DMS153 treated with DMSO at 0.1 percent for 48 hours (cell line): Measurements from ENCODE around the gene TPK1.

Source experiments
- DNase-seq: peaks from one replicate; lab custom pipeline; 2025; ENCODE audit not compliant: unreplicated experiment; lab: John Stamatoyannopoulos, UW

Gene TPK1

GRCh38 chr7:144534196-144534595 is 301.7 kb downstream of the TPK1 start:
- DNase-seq, result no peak

DNA sequence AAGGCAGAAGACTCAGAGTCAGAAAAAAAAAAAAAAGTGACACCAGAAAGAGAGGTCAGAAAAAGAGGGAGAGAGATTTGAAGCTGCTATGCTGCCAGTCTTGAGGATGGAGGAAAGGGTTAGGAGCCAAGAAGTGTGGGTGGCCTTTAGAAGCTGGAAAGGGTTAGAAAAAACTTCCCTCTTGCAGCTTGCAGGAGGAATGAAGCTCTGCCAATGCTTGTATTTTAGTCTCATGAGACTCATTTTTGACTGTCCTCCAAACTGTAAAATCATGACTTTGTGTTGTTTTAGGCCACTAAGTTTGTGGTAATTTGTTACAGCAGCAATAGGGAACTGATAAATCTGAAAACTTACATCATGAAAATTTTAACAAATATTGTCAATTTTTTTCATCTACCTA is 304.7 kb downstream of the TPK1 start:
- DNase-seq, result no peak

DNA sequence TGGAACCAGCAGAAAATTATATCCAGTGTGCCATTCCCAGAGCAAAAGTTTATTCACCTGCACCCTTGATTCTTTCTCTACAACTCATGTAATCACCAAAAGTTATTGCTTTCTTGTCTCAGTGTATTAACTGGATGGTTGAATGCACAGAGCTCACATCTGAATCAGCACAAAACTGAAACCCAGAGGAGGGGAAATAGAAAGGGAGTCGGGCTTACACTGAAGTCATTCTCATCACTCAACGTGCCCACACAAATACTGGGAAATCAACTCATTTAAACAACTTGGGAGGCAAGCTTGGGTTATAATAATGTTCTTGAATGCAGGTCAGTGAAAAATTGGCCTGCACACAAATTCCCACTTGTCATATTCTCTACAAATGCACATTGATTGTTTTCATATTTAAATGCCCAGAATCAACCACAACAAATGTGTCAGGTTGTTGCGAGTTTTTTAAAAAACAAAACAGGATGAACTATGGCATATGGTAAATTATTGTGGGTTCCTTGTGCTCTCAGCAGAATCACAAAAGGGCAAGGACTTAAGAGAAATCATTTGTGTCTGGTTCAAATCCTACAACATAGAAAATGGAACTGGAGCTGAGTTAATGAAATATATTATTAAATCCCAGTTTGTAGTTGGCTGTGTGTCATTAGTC is 306.5 kb downstream of the TPK1 start:
- no peak for DNase-seq

GRCh38 chr7:144528536-144529045 is 307.3 kb downstream of the TPK1 start:
- DNase-seq, result no peak

DNA sequence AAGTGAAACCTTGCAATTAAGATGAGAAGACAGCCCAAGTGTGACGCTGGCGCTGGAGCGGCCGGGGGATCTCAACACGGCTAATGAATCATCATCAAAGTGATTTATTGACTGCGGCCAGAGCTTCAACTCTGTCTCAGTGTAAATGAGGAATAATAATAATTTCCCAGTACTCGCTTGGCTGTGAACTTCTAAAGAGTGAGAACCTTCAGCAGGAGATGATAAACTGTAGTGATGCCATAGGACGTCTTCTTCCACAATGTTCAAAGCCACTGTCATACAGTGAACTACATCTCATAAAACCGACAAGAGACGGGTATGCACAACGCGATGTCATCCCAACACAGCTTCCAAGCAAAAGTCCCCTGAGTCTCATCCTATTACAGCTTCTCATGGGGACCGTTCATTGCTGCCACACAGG is 308.8 kb downstream of the TPK1 start:
- no peak for DNase-seq

DNA sequence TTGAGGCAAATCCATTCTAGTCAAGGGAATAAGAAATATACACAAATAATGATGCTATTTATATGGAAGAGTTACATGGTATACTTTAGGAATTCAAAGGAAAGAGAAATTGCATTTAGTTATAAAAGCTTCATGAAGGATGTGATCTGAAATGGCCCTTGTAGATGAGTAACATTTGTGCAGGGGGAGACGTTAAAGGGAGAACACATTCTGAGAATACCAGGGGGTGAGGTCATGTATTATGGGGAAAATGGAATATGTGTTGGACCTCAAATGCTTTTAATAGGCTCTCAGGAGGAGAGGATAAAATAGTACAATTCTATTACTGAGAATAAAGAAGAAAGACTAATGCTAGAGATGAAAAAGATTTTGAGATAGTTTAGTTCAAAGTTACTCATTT is 309.9 kb downstream of the TPK1 start:
- DNase-seq, result no peak

GRCh38 chr7:144524271-144524670 is 311.6 kb downstream of the TPK1 start:
- DNase-seq, result no peak

GRCh38 chr7:144523621-144524020 is 312.2 kb downstream of the TPK1 start:
- no peak for DNase-seq

GRCh38 chr7:144519925-144520324 is 315.9 kb downstream of the TPK1 start:
- DNase-seq, result no peak

DNA sequence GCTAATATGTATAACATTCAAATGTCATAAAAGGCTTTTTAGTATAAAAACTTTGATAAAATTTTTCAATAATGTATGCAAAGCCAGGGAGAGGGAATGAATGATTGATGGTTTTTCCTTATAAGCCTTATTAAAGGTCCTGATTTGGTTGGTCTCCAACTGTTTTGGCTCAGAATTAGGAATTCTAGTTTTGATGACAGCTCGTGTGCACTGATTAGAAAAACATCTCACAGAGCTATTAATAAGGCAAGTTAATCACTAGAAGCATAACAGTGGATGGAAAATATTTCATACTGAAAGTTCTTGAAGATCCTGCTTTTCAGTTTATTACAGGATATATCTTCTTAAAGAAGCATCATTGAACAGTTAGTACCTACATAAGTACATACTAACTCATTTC is 317.5 kb downstream of the TPK1 start:
- DNase-seq, result no peak

- no peak for DNase-seq
Observed at GRCh38 chr7:144517749-144518148, 318.1 kb downstream of the TPK1 start.

DNA sequence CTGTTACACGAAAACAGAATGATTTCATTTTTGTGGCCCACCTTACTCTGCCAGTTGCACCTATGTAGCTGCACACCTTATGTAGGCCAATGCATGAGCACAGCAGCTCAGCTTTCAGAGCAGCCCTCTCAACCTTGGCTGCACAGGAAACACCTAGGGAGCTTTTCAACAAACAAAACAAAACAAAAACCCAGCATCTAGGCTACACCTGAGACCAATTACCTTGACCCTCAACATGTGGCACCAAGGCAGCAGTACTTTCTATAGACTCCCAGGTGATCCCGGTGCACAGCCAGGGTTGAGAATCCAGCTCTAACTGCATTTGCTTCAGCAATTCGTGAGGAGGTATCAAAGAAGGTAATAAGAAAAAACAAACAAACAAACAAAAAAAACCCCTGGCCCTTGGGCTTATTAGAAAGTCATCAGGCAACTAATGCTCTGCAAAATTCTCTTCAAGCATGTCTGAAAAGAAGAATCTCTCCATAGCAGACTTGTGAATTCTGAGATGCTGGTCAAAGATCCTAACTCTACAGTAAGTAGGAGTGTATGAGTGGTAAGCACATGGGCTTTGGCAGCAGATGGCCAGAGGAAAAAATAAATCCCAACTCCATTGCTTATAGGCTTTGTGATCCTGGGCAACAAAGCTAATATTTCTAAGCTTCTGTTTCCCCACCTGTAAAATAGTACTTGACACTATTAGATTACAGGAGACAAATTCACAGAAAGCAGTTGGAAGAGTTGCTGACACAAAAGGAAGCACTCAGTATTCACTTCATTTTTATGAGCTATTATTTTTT is 318.9 kb downstream of the TPK1 start:
- DNase-seq, result no peak

- DNase-seq, result peak; percentile 11
Observed at GRCh38 chr7:144513334-144513733, 322.5 kb downstream of the TPK1 start.

DNA sequence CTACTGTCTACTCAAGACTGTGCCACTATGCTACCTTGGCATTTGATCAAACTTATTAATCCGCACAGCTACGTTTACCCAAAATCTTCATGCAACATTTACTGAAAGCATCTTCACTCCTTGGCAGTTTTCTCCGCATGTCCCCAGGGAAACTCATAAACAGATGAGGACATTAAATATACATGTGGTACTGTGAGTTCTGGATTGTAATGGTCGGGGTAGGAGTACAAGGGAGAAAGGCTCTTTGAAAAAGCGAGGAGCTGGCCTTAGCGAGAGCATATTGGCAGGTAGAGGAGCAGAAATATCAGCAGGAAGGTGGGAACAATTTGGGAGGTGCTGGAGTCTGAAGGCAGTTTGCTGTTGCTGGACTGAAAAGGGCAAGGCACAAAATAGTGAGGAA is 325.2 kb downstream of the TPK1 start:
- DNase-seq, result no peak

DNA sequence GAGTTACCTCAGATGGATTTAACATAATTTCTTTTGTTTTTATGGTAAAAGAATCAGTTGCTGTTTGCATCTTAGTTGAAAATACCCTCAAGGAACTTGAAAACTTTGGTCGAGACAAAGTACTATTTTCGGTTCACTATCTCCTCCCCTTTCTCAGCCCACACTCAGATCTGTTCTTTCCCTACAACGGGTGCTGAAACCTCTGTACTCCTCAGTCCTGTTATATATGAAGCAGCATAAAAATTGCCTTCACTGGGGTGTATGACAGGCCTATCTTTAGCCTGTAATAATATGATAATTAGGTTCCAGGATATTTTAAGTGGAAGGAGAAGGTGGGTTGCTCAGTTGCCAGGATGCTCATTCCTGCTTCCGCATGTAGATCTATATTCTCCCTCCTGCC is 327.2 kb downstream of the TPK1 start:
- no peak for DNase-seq

- DNase-seq, result no peak
Observed at GRCh38 chr7:144503215-144503614, 332.6 kb downstream of the TPK1 start.

GRCh38 chr7:144500225-144500624 is 335.6 kb downstream of the TPK1 start:
- no peak for DNase-seq

DNA sequence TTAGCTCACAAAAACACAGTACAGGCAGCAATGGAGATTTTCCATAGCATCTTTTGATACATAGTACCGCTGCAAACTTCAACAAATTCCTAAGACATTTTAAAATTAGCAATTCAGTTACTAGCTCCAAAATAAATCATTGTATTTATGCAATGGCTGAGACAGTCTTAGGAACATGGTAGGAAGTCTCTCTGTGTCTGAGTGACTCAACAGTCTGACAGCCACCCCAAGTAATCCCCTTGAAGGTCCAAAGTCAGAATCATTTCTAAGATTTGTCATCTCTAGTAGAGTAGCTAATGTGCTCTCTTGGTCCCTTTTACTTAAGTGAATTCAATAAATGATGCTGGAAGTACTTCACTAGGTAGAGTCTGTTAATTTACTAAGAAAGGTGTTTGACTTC is 338.6 kb downstream of the TPK1 start:
- no peak for DNase-seq

- no peak for DNase-seq
Observed at GRCh38 chr7:144494355-144494754, 341.5 kb downstream of the TPK1 start.

GRCh38 chr7:144489504-144489903 is 346.3 kb downstream of the TPK1 start:
- no peak for DNase-seq

DNA sequence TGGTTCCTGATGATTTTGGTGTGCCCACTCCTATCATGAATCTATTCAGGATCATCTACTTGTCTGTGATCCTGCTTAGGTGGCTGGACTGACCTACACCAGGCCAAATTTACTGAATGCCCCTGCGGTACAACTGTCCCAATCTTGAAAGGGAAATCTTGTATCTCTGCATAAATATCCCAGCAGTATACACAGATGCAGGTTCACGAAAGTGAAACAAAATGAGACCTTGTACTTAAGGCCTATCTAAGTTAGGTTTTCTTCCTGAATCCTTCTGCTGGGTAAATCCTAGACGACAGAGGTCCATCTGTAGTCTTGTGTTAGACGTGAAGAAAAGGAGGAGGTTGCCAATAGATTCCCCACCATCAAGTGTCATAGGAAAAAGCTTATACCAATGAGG is 346.9 kb downstream of the TPK1 start:
- no peak for DNase-seq

DNA sequence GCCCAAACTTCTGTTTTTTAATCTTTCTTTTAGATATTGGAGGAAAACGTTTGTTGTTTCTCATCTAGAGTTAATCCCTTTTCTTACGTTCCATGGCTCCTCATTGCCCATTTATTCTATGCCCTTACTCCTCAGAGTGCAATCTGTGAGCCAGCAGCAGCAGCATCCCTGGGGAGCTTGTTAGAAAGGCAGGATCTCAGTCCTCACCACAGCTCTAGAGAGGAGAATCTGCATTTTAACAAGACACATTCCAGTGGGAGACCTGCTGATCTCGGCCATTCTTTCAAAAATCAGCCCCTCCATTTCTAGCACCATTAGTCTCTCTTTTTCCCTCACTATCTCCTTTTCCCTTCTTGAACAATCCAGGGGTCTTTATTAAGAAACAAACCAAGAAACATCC is 348.0 kb downstream of the TPK1 start:
- DNase-seq, result no peak

GRCh38 chr7:144484445-144484844 is 351.4 kb downstream of the TPK1 start:
- DNase-seq, result no peak
